HG02763 (cell line): ENCODE data around the gene ARV1.
A peak's percentile ranks its signal among the peaks of the same experiment; 100 is the strongest.
"Not testable (repeated sequence)": the region's sequence is repeated elsewhere in the genome, so short reads cannot be mapped to it uniquely, and the experiment has no call there.

Experiments used
- ATAC-seq: cut with Tn5 transposase; IDR thresholded peaks from one replicate; pipeline ENCODE4 v1.9.1; 2021; ENCODE audit warnings: mild to moderate bottlenecking, moderate library complexity; ENCODE audit not compliant: unreplicated experiment

ARV1 gene

DNA sequence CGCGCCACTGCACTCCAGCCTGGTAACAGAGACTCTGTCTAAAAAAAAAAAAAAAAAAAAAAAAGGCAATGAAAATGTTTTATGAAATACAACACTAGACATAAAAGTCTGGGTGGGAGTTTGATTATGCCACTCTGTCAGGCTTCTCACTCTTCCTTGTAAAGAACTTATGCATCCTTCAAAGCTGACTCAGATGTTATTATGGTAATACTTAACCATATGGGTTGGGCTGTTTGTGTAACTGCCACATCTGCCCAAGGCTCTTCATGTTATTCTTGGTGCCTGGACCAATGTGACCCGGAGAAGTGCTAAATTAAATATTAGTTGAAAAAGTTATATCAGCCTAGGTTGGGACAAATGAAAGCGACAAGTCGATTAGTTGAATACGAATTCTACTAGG, 37.3 kb downstream of the ARV1 start:
- ATAC-seq, result no peak

DNA sequence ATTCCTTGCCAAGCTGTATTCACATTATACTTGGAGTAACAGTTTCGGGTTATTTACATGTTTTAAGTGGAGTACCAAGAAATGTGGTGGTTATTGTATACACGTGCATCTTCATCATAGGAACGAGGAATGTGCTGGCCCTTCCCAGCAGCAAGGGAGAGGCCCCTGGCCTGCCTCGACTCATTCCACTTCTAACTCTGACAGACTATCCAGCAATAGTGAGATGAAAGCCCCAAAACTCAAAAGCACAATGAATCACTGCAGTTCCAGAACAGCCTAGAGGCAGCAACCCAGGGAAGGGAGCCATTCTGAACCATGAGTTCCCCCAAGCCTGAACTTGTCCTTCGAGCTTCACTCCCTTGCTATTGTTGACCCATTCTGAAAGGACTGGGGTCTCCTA, 38.1 kb downstream of the ARV1 start:
- no peak for ATAC-seq

DNA sequence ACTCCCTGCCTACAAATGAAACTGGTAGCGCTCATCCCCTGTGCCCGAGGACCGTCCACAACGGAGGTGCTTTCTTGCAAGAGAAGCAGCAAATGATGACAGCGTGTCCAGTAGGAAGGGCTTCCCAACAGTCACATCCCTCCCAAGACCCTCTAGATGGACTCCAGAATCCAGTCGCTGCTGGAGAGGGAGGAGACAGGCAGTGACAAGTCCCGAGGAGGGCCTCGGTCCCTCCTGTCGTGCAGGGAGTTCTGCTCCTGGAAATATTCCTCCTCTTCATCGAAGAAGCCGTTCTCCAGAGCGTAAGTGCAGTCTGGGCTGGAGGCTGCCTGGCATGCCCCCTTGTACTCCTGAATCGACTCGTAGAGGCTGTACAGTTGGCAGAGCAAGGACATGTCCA, 40.8 kb downstream of the ARV1 start:
- ATAC-seq, result no peak

DNA sequence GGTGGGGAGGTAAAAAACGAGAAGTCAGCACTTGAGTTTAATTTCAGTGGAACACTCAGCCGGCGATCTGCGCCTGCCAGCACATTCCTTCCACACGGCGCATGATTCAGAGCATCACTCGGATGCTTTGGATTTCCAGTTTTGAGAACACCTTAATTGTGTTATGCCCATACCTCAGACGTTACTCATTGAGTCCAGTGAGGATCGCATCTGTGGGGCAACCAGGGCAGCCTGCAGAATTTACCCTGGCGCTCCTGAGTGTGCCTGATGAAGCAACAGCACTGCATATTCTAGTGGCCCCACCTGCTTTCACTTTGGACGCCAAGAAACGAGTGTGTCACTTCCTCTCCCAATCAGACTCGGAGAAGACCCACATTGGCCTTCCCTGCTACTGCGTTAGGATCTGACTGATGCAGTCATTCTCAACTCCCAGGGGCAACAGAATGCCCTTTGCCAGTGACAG, 41.3 kb downstream of the ARV1 start:
- ATAC-seq, result no peak

DNA sequence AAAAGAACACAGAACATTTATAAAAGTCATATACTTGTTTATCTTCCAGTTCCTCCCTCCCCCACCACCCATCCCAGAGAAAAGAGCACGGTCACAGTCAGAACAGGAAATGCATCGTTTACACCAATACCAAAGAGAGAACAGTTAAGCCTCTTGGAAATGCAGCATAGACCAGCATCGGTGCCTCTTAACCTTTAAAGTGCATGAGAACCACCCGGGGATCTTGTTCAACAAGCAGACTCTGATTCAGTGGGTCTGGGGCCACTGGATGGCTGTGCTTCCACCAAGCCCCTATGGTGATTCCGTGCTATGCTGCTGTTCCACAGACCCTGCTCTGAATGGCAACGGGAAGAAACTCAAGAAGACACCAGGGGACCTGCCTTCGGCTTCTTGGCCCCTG, 41.9 kb downstream of the ARV1 start:
- ATAC-seq, result no peak

DNA sequence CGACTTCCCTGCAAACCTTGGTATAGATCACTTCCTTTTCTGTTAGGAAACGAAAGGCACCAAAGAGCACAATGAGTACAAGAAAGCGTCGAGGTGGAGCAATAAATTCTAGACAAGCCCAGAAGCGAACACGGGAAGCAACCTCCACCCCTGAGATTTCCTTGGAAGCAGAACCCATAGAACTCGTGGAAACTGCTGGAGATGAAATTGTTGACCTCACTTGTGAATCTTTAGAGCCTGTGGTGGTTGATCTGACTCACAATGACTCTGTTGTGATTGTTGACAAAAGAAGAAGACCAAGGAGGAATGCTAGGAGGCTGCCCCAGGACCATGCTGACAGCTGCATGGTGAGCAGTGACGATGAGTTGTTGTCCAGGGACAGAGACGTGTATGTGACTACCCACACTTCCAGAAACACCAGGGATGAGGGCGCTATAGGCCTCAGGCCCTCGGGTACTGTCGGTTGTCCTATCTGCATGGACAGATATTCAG, 42.7 kb downstream of the ARV1 start:
- ATAC-seq, result no peak

DNA sequence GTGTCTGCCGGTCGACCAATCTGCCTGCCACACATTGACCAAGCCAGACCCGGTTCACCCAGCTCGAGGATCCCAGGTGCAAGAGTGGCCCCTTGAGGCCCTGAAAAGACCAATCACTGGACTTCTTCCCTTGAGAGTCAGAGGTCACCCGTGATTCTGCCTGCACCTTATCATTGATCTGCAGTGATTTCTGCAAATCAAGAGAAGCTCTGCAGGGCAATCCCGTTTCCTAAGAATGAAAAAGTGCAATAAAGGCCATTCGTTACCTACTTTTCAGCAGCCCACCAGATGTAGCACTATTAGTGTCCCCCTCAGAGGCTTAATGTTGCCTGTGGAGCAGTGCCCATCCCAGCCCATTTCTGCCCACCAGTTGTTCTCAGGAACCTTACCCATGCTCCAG, 43.6 kb downstream of the ARV1 start:
- not testable (repeated sequence) for ATAC-seq

DNA sequence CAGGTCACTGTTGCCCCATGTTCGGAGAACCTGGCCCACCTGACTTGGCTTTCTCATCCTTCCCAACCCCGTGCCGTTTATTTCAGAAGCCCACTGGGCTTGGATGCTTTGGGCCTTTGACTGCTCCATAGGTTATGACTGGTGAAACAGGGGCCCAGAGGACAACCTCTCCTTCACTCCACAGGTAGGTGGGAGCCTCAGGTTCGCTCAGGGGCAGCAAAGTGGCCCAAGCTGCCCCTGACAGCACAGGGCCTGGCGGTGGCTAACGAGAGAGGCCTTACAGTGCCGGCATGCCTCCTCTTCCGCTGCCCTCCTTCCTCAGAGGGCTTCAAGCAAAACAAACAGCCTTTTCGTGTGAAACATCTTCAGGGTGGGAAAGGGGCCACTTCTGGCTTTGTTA, 44.3 kb downstream of the ARV1 start:
- no peak for ATAC-seq

DNA sequence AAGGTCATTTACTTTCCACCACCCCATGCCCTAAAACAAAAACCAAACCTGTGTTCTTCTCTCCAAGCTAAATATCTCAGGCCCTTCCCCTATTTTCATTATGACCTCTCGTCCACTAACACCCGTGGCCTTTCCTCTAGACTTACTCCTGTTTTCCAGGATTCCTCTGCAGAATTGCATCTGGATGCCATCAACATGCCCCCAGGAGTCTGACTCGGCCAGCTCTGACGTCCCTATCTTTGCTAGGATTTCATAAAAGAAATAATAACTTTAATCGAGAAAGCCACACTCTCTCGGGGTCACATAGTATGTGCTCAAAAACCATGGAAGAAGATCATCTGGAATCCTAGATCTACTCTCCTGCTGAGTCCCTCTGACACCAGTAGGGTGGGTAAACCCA, 47.7 kb downstream of the ARV1 start:
- no peak for ATAC-seq

DNA sequence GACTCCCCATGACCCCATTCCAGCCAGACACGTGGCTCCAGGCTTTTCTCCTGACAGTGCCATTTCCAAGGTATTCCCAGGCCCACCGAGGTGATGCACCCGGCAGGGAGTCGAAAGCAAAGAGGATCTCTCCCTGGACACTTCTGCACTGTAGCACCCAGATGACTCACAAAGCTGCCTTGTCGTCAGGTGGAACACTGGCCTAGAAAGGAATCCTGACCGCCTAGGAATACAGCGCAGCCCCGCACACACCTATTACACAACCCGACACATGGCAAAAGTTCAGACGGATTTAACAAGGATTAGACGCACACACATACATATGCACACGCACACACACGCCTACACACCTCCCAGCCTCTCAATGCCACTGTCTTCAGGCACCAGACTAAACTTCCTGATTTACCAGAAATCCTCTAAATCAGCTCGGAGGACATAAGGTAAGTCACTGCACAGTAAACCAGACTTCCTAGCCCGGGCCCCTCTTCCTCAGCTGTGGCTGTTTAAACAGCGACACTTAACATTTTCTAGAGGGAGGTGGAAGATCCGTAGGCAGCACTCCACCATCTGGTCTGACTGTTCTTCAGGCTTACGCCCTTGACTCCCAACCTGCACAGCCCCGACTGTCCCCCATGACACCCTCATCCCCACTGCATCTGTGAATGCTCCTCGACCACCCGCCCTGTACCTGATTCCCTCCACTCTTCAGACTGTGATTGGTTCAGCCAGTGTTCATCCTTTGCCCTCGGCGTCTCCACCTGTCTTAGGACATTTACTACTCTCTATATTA, 48.4 kb downstream of the ARV1 start:
- no peak for ATAC-seq

DNA sequence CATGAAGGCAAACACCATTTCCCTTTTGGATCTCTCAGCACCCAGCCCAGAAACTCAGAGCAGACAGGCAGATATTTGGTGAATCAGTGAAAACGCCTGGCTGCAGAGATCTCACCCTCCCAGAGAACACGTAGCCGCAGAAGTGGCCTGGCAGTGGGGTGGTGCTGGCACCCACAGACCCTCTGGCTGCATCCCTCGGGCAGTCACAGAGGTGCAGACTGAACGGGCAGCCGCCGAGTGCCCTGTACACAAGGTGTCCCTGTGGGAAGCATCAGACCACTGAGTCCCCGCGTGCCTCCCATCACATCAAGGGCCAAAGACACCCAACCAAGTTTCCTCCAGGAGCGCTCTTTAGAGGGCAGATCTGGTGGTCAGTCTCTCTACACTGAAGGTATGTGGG, 49.1 kb downstream of the ARV1 start:
- no peak for ATAC-seq

DNA sequence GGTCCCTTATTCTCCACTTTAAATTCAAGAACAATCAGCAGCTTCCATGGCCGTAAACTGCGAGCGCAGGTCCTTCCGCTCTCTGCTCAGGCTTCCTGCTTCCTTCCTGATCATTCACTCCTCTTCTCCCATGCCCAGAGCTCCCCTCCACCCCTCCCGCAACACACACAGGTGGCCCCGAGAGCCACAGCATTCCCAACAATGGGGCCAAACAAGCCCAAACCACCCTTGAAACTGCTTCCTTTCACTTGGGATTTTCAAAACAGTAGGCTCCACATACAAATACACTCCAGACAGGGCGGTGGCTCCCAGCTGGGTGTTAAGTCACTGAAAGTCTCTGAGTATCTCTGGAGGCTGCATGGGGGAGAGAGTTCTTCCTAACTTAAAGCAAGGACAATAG, 49.8 kb downstream of the ARV1 start:
- no peak for ATAC-seq

DNA sequence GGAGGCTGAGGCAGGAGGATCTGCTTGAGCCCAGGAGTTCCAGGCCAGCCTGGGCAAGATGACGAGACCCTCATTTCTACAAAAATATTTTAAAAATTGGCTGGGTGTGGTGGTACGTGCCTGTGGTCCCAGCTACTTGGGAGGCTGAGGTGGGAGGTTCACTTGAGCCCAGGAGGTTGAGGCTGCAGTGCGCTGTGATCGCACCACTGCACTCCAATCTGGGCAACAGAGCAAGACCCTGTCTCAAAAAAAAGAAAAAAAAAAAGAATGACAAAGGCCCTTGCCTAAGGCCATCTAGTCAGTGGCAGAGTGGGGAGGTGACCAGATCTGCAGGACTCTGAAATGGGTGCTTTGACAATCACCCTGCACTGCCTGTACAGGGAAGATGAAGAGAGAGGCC, 50.4 kb downstream of the ARV1 start:
- not testable (repeated sequence) for ATAC-seq

DNA sequence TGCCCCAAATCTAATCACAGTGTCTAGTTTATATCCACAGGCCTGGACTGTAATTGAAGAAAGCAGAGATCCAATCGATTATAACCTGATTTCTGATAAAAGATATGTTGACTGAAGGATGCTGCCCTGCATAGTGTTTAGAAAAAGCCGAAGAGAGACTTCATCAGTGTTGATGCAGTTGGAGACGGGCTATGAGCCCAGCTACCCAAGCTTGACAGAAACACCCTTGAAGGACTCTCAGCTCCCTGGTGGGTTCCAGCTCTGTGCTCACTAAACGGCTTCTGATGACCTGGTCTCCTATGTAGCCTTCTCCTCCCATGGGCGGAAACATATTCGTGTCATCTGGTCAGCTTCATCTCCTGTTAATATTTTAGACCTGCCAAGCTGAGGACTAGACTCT, 50.9 kb downstream of the ARV1 start:
- ATAC-seq, result no peak

DNA sequence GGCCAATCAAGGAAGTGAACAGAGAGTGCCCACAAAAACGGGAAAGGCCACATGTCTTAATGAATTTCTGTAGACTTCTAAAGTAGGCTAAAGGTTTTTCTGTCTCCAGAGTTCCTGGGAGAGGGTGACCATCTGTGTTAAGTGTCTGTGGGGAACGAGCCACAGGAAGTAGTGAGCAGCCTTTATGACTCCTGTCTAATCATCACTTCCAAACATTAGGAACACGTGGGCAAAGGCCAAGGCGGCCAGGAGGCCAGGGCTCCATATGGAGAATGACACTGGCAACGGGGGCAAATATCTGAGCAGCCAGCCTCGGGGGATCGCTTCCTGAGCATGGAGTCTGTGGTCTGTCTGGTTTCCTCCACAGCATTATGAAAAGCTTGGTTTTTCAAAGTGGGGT, 54.1 kb downstream of the ARV1 start:
- ATAC-seq, result no peak

DNA sequence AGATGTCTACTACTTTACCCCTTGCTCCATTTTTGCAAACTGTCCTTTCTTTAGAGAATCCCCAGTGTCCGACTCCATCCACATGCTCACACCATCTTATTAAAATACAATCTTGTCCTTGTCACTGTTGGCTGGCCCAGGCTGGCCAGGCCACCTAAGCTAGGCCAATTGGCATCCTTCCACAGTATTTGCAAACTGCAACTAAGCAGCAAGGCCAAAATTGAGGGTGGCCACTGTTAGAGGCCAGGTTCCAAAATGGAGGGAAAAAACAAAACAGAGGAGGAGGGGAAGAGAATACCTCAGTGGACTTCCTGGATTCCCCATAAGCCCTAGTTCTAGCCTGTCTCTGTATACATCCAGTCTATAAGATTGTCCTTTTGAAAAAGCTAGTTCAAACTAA, 56.9 kb downstream of the ARV1 start:
- ATAC-seq, result no peak

DNA sequence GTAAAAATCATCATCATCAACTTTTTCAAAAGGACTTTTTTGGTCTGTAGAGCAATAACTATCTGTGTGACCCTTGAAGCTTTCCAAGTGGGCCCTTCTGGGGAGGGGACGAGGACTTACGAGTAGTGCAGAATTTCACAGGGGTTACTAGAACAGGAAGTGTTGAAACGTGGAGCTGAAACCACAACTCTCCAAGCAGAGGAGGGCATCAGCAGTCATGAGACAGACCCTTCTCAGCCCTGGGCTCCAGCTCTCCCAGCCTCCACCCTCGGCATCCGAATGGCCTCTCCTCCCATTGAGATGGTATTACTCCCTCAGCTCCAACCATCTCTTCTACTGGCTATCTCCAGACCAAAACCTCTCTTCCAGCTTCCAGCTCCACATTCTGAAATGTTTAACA, 57.5 kb downstream of the ARV1 start:
- ATAC-seq, result no peak

DNA sequence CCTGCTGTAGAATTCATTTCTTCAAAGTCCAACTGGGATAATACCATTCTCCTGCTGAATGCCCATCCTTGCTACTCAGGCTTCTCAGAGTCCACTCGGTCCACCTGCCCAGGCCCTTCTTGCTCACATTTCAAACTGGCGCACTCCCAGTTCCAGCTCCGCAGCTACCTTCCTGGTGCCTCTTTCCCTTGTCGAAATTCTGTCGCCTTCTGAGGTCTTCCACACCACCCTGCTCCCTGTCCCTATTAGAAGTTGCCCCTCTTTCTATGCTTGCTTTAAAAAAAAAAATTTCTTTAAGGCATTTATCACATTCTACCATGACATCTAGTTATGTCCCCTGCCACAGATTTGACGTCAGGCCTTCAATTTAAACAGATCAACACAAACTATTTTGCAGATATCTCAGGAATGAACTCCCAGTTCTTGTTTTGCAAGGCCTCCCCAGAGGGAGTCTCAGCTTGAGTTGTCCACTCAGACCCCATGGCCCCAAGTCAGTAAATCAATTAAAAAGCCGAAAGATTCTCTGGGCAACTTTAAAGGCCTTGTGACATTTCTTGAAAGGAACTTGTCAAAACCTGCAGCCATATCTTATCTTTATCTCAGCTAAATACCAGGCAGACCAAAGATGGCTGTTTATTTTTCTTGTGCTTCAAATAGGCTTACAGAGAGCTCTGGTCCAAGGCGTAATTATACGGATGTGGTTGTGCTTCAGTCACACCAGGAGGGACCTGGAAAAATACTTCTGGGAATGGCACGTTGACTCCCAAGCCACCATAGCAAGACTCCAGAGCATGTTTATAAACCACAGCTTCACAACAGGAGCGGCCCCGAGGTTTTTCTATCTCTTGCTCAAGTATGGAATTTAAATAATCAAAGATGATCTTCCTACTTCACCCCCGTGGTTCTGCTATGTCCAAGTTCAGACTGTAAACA, 59.0 kb downstream of the ARV1 start:
- ATAC-seq, result no peak

DNA sequence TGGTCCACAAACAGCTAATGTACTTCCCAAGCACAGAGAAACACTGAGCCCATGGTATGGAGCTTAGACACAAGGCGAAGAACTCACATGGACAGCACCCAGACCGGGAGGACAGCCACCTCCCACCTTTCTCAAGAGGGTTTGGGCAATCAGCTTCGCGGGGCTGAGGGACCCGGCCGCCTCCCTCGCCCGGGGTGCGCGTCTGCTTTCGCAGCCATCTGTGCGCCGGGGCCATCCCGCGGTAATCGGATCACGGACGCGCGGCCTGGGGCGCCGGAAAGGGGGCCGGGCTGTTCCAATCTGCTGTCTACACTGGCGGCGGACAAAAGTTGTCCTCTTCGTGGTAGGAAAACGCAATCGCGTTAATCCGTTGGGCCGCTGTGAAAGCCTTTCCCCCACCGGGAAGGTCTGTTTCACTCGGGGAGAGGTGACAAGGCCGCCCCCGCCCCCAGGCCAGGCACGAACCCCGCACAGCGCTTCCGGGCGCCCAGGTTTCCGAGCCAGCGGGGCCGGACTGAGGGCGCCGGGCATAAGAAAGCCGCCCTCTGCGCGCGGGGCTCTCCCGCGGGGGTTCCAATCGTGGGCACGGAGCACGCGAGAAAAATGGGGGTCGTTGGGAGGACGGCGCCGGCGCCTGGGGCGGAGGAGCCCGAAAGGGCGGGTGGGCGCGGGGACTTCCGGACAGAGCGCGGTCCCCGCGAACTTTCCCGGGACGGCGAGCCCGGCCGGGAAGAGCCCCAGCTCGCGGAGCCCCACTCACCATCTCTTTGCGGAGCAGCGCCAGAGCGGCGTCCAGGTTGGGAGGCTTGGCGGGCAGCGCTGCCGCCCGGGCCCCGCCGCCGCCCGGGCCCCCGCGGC, 60.5 kb downstream of the ARV1 start:
- ATAC-seq, result peak; percentile 25

DNA sequence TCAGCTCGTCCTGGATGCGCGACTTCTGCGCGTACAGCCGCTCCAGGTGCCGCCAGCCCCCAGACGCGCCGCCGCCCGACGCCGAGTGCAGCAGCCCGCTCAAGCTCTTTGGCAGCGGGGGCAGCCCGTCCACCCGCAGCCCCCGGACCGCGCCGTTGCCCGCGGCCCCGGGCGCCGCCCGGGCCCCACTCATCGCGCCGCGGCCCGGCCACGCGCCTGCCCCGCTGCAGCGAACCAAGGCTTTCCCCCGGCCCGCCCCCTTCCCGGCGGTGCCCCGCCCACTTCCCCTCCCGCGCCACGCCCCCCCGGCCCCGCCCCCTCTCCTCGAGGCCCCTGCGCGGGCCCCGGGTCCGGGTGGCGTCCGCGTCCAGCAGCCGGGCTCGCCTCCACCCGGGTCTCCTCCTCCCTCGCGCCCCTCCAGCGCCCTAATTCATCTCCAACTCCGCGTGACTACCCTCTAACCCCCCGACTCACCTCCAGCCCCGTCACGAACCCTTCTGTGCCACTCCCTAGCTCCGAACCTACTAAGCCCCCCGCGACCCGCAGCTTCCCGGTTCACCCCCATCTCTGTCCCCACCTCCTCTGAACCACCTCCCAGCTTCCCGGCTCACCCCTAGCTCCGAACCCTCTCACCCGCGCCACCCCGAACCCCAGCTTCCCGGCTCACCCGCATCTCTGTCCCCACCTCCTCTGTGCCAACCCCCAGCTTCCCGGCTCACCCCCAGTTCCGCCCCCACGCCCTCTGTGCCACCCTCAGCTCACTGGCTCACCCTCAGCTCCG, 61.3 kb downstream of the ARV1 start, which contains the start of gene FAM89A:
Gene FAM89A (minus strand): TSS at position 236 of the 781 bp plus-strand sequence. CDS start 43 bp downstream, at position 193.
- peak; percentile 59 for ATAC-seq
